ENCODE results near the gene RNF111. TPM values are rescaled to one million over a fixed set of nuclear protein-coding genes. Genes with fewer than 3 reads are reported as not detected.

Gene RNF111
- total and polyA plus RNA-seq, 2 of the 13 experiments (the other 11 are each of a cell fraction or from before 2014, with no cell fraction given), result 12.1 to 23.1 TPM

DNA sequence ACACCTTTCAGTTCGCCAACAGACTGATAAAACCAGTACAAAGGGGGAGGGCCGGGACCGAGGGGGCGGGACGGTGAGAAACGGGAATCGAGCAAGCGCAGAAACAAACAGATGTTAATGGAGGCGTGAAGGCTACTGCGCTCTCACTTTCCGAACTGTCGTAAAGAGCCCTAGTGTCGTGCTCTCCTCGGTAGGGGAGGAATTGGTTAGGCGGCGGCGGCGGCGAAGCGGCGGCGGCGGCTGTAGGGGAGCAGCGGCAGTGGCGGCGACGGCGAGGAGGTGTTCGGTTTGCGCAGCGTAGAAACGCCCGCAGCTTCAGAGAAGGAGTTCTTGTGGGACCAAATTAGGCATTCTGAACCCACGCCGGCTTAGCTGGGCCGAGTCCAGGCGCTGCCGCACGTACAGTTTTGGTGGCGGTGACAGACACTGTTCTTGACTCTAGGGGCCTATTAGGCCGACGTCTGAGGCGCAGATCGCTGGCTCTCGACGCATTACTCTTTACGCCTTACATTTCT, at the start of gene RNF111 (continued):
- TF ChIP-seq ZNF776 (CRISPR knock-in tag; IDR thresholded peaks at IDR 0.05) (peak; percentile 62; the same call in 1 of the 2 replicates), ZNF839 (CRISPR knock-in tag; IDR thresholded peaks at IDR 0.05; ENCODE audit: borderline replicate concordance) (no peak), NFE2L2 (IDR thresholded peaks at IDR 0.05; ENCODE audit: low read length) (no peak), ZBTB1 (CRISPR knock-in tag; IDR thresholded peaks at IDR 0.05; ENCODE audit: borderline replicate concordance) (no peak), ZNF773 (CRISPR knock-in tag; IDR thresholded peaks at IDR 0.05; ENCODE audit: borderline replicate concordance) (no peak), ETV6 (CRISPR knock-in tag; conservative IDR thresholded peaks at IDR 0.05) (no peak), MTA1 (CRISPR knock-in tag; IDR thresholded peaks at IDR 0.05; ENCODE audit: borderline replicate concordance) (peak; percentile 54; the same call in 1 of the 2 replicates), IRX3 (CRISPR knock-in tag; IDR thresholded peaks at IDR 0.05; ENCODE audit: borderline replicate concordance, low read depth) (no peak), KLF16 (CRISPR knock-in tag; IDR thresholded peaks at IDR 0.05) (peak in 1 of 2 experiments; percentile 9; a peak in 1 of 4 replicates), HNRNPUL1 (IDR thresholded peaks at IDR 0.05; ENCODE audit: low read depth, low read length) (no peak), ZNF619 (CRISPR knock-in tag; IDR thresholded peaks at IDR 0.05) (no peak), ZNF749 (CRISPR knock-in tag; IDR thresholded peaks at IDR 0.05; ENCODE audit: borderline replicate concordance) (no peak), HNF4A (CRISPR knock-in tag; IDR thresholded peaks at IDR 0.05) (no peak), ZNF10 (CRISPR knock-in tag; IDR thresholded peaks at IDR 0.05; ENCODE audit: borderline replicate concordance, low read depth) (no peak), GATAD2A (CRISPR knock-in tag; IDR thresholded peaks at IDR 0.05) (no peak), ZNF709 (CRISPR knock-in tag; IDR thresholded peaks at IDR 0.05) (peak; percentile 78), HOXA5 (CRISPR knock-in tag; IDR thresholded peaks at IDR 0.05) (no peak), ZNF296 (CRISPR knock-in tag; conservative IDR thresholded peaks at IDR 0.05) (no peak), ZNF570 (CRISPR knock-in tag; IDR thresholded peaks at IDR 0.05; ENCODE audit: borderline replicate concordance) (no peak)
- TF ChIP-seq, protein P1, sequence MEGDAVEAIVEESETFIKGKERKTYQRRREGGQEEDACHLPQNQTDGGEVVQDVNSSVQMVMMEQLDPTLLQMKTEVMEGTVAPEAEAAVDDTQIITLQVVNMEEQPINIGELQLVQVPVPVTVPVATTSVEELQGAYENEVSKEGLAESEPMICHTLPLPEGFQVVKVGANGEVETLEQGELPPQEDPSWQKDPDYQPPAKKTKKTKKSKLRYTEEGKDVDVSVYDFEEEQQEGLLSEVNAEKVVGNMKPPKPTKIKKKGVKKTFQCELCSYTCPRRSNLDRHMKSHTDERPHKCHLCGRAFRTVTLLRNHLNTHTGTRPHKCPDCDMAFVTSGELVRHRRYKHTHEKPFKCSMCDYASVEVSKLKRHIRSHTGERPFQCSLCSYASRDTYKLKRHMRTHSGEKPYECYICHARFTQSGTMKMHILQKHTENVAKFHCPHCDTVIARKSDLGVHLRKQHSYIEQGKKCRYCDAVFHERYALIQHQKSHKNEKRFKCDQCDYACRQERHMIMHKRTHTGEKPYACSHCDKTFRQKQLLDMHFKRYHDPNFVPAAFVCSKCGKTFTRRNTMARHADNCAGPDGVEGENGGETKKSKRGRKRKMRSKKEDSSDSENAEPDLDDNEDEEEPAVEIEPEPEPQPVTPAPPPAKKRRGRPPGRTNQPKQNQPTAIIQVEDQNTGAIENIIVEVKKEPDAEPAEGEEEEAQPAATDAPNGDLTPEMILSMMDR (CRISPR knock-in tag; IDR thresholded peaks at IDR 0.05), result no peak
- TF ChIP-seq, protein P2, sequence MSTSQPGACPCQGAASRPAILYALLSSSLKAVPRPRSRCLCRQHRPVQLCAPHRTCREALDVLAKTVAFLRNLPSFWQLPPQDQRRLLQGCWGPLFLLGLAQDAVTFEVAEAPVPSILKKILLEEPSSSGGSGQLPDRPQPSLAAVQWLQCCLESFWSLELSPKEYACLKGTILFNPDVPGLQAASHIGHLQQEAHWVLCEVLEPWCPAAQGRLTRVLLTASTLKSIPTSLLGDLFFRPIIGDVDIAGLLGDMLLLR (CRISPR knock-in tag; IDR thresholded peaks at IDR 0.05), result peak; percentile 58; the same call in 1 of the 2 replicates
- TF ChIP-seq, protein P3, sequence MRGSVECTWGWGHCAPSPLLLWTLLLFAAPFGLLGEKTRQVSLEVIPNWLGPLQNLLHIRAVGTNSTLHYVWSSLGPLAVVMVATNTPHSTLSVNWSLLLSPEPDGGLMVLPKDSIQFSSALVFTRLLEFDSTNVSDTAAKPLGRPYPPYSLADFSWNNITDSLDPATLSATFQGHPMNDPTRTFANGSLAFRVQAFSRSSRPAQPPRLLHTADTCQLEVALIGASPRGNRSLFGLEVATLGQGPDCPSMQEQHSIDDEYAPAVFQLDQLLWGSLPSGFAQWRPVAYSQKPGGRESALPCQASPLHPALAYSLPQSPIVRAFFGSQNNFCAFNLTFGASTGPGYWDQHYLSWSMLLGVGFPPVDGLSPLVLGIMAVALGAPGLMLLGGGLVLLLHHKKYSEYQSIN (CRISPR knock-in tag; IDR thresholded peaks at IDR 0.05; ENCODE audit: borderline replicate concordance), result no peak
- TF ChIP-seq, protein P4, sequence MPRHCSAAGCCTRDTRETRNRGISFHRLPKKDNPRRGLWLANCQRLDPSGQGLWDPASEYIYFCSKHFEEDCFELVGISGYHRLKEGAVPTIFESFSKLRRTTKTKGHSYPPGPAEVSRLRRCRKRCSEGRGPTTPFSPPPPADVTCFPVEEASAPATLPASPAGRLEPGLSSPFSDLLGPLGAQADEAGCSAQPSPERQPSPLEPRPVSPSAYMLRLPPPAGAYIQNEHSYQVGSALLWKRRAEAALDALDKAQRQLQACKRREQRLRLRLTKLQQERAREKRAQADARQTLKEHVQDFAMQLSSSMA (CRISPR knock-in tag; IDR thresholded peaks at IDR 0.05), result no peak
- TF ChIP-seq, protein P5, sequence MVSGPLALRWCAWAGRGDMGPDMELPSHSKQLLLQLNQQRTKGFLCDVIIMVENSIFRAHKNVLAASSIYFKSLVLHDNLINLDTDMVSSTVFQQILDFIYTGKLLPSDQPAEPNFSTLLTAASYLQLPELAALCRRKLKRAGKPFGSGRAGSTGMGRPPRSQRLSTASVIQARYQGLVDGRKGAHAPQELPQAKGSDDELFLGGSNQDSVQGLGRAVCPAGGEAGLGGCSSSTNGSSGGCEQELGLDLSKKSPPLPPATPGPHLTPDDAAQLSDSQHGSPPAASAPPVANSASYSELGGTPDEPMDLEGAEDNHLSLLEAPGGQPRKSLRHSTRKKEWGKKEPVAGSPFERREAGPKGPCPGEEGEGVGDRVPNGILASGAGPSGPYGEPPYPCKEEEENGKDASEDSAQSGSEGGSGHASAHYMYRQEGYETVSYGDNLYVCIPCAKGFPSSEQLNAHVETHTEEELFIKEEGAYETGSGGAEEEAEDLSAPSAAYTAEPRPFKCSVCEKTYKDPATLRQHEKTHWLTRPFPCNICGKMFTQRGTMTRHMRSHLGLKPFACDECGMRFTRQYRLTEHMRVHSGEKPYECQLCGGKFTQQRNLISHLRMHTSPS (CRISPR knock-in tag; IDR thresholded peaks at IDR 0.05; ENCODE audit: low read depth), result no peak
- TF ChIP-seq, protein P6, sequence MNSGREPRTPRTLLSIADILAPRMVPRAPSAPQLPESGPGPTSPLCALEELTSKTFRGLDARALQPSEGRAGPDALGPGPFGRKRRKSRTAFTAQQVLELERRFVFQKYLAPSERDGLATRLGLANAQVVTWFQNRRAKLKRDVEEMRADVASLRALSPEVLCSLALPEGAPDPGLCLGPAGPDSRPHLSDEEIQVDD (CRISPR knock-in tag; IDR thresholded peaks at IDR 0.05; ENCODE audit: borderline replicate concordance), result no peak
